ENCODE data around the gene MAPRE2.
A peak's percentile ranks its signal among the peaks of the same experiment; 100 is the strongest.

The MAPRE2 gene

GRCh38 chr18:35063875-35064690, 22.9 kb downstream of the MAPRE2 start:
- DNase-seq = no peak

GRCh38 chr18:35067454-35067853, 26.2 kb downstream of the MAPRE2 start:
- DNase-seq = no peak

- DNase-seq = peak; percentile 72
Measured at GRCh38 chr18:35071819-35072247, 30.6 kb downstream of the MAPRE2 start.

GRCh38 chr18:35072616-35073015, 31.4 kb downstream of the MAPRE2 start:
- DNase-seq = no peak

GRCh38 chr18:35073186-35074105, 32.2 kb downstream of the MAPRE2 start:
- DNase-seq = no peak

- DNase-seq = no peak
Measured at GRCh38 chr18:35074581-35074980, 33.4 kb downstream of the MAPRE2 start.

- DNase-seq = no peak
Measured at GRCh38 chr18:35075132-35075531, 33.9 kb downstream of the MAPRE2 start.

- peak; percentile 19 for DNase-seq
Measured at GRCh38 chr18:35076135-35076924, 35.1 kb downstream of the MAPRE2 start.

- DNase-seq = no peak
Measured at GRCh38 chr18:35077937-35078336, 36.7 kb downstream of the MAPRE2 start.

GRCh38 chr18:35080058-35080457, 38.8 kb downstream of the MAPRE2 start:
- DNase-seq = no peak

GRCh38 chr18:35083174-35083712, 42.0 kb downstream of the MAPRE2 start:
- no peak for DNase-seq

- DNase-seq = no peak
Measured at GRCh38 chr18:35084494-35085449, 43.6 kb downstream of the MAPRE2 start.

- no peak for DNase-seq
Measured at GRCh38 chr18:35085450-35086380, 44.5 kb downstream of the MAPRE2 start.

- DNase-seq = no peak
Measured at GRCh38 chr18:35086704-35087103, 45.5 kb downstream of the MAPRE2 start.

- DNase-seq = no peak
Measured at GRCh38 chr18:35087726-35088125, 46.5 kb downstream of the MAPRE2 start.

GRCh38 chr18:35088921-35089320, 47.7 kb downstream of the MAPRE2 start:
- DNase-seq = no peak

GRCh38 chr18:35089382-35089781, 48.2 kb downstream of the MAPRE2 start:
- DNase-seq = no peak

- DNase-seq = no peak
Measured at GRCh38 chr18:35089891-35090550, 48.8 kb downstream of the MAPRE2 start.

- DNase-seq = peak; percentile 54
Measured at GRCh38 chr18:35091841-35092240, 50.6 kb downstream of the MAPRE2 start.

Data from inflammatory macrophage treated with lipopolysaccharide for 4 hours (primary cell).